HG03432 (cell line): ENCODE data around the gene MLLT3.

Experiments used
- ATAC-seq: cut with Tn5 transposase; IDR thresholded peaks from one replicate; pipeline ENCODE4 v1.9.1; 2021; ENCODE audit warnings: mild to moderate bottlenecking, moderate library complexity; ENCODE audit not compliant: unreplicated experiment

Gene MLLT3

GRCh38 chr9:20480249-20480648 is 142.1 kb downstream of the MLLT3 start:
- peak; percentile 29 for ATAC-seq

- ATAC-seq = peak; percentile 84
Measured at GRCh38 chr9:20479419-20480155, 142.7 kb downstream of the MLLT3 start.

- ATAC-seq = no peak
Measured at GRCh38 chr9:20478786-20479185, 143.5 kb downstream of the MLLT3 start.

DNA sequence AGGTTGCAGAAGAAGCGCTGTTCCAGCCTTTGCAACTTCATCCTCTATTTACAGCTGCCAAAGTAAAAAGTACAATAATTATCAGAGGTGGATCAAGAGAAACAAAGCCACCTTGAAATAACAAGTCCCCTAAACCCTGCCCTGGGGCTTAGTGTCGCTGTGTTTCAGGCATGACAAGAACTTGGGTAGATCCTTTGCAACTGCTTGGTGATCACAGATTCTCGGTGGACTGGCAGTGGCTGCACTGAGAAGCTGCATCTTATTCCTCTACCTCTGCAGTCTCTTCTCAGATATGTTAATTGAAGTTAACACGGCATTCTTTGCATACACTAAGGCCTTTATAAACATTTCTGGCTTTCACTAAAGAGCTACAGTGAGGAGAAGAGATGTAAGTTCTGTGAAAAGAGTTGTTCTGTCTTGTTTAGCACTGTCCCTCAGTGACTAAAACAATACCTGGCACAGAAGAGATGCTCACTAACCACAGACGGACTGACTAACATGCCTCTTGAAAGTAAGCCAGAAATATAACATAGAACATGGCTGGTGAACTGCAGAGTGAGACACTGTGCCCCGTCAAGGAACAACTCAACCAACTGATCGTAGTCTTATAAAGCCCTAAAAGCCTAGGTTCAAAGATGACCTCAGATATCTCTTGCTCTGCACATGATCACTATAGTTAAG is 144.2 kb downstream of the MLLT3 start:
- peak; percentile 49 for ATAC-seq

GRCh38 chr9:20476912-20477521 is 145.3 kb downstream of the MLLT3 start:
- no peak for ATAC-seq

DNA sequence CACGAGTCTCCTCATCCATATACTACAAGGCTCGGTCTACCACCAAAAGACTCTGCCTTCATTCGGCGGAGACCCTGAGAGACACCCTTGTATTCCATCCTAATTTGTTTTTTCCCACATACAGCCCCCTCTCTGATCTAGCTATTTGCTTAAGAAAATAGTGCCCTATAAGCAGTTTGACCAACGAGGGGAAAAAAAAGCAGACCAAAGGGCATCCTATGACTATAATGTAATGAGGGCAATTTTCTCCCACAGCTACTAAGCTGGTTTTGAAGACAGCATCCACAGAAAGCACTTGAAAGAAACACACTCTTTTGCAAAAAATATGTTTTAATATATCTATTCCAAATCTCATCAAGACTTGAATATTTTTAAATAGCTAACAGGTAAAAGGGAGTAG is 147.8 kb downstream of the MLLT3 start:
- no peak for ATAC-seq

DNA sequence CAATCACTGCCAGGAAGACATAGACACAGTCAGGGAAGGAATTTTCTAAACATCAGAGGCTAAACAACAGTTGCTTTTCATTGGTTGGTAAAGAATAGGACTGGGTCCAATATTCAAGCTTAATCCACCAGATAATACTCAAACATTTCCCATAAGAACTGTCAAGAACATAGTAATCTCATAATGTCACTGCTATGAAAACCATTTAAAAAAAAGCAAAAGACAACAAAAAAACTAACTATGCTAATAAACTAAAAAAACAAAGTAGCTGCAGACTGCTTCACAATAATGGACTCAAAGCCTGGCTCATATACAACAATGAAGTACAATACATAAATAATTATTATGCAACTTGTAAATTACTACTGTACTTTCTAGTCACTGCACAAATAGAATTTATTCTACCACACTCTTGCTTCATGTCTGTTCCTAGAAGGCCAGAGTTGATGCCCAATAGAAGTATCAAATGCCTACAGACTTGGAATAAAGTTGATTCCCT is 148.7 kb downstream of the MLLT3 start:
- no peak for ATAC-seq

- ATAC-seq = no peak
Measured at GRCh38 chr9:20472342-20473045, 149.8 kb downstream of the MLLT3 start.

DNA sequence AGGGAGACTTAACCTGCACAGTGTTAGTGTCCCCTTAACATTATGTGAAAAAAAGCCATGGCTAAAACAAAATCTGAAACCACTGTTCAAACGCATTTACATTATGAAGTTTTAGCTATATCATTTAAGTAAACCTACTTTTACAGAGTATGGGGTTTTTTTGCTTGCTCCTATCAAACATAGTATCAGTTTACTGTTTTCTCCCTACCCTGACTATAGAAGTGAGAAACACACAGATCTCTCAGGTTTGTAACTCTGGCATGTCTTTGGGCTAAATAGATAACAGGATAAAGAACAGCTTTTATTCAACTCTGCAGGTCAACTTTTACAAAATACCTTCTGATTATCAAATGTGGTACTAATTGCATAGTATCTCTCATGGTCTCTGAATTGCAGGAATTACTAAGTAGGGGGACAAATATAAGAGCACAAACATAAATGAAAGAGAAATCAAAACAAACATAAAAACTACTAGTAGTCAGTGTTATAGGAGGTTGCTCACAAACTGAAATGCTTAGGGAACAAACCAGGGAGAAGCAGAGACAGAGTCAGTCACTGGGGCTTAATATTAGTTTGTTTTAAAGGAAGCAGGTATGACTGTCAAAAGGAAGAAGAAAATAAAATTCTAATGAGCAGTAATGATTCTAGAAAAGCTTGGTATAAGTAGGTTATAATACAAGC is 155.8 kb downstream of the MLLT3 start:
- no peak for ATAC-seq

- no peak for ATAC-seq
Measured at GRCh38 chr9:20464242-20464641, 158.1 kb downstream of the MLLT3 start.

- no peak for ATAC-seq
Measured at GRCh38 chr9:20463823-20464222, 158.5 kb downstream of the MLLT3 start.

DNA sequence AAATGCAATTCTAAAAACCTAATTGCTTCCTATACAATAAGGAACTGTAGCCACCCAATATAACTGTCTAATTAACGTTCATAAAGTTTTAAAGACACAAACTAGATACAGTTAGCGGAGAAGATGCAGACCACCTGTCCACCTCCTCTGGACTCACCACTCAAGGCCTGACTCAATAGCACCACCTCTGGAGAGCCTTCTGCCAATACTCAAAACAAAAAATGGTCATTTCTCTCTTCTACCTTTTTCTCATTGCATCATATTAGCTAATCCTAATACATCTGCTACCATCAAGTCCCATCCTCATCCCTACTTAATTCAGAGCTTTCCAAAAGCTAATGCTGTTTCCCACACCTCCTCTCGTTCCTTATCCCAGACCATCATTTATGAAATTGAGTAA is 159.9 kb downstream of the MLLT3 start:
- ATAC-seq = no peak

DNA sequence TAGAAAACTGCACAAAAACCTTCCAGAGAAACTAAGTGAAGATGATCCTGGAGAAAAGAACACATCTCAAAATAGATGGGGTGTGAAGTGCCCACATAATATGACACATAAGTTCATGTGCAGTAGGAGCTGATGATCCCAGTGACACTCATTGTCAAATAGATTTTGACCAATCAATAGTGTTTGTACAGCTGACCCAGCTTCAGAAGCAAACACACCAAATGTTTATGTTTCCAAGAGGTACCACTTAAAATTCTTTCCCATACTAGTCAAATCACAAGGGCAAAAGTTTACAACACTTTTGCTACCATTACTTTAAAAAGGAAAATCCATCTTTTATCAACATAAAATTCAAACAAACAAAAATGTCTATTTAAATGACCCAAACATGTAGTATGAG is 175.0 kb downstream of the MLLT3 start:
- no peak for ATAC-seq

DNA sequence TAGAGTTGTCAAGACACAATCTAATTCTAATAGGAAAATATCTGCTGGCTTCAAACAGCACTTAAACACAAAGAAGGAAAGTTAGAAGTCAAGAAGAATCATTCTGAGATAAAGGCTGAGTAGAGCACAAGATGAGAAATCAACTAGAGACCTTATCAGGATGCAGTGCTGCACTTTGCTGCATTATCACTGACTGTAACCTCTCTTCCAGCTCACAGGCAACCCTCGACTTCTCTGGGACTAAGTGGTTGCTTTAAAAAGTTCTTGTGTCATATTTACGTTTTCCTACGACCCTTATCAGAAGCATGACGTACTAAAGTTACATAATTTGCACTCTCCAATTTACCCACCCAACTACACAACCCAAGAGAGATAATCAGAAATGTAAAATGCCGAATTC is 176.1 kb downstream of the MLLT3 start:
- no peak for ATAC-seq

DNA sequence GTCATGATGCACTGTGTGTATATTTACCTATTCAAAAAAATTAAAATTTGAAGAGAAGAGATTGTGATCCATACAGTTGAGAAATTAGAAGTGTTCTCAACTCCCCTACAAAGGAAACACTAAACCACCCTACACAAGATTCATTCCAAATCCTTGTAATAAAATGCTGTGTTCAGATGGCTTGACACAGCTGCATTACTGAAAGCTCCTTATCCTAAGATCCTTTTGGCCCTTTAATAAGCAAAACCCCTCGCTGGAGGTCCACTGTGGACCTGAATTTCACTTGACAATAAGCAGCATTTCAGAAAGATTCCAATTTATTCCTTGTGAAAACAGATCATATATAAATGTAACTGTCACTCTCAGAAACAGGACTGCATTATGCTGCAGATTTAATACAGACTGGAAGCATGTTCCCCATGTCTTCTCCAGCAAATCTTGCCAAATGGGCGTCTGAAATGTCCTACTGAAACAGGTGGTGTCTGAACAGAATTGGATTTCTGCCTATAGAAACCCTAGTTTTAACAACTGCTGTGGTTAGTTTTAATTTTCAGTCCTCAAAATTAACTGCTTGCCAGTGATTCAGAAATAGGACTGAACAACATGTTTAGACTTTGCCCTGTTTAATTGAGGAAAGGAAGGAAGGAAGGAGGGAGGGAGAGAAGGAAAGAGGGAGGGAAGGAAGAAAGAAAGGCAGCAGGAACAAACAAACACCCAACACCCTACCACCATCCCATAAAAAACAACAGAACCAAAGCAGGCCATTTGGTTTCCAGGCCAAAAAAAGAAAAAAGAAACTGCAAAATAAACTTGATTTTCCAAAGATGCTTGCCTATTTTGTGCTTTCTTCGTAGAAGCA is 179.6 kb downstream of the MLLT3 start:
- no peak for ATAC-seq

DNA sequence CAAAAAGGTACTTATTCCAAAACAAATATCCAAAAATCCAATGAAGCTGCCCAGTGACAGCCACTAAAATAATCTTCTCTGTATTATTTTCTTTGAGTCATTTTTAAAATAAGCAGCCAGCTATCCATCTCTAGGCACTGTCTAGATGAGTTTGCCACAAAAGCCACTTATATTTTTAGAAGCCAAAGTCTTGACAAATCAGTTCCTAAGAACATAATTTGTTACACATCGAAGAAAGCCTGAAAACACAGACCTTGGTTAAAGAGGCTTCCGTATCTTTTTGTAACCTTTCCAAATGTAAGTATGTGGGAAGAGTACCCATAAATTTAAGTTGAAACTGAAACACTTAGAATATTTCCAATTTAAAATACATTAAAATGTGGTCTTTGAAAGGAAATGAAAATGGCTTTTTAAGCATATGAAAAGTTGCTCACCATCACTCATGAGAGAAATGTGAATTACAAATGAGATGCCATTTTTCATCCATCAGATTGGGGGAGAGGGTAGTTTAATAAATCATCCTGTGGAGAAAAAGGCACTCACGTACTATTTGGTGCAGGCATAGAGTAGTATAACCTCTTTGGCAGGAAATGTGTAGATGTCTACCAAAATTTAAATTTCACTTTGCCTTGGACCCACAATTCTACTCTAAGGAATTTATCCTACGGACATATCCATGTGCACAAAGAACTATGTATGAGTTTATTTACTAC is 180.4 kb downstream of the MLLT3 start:
- no peak for ATAC-seq

- no peak for ATAC-seq
Measured at GRCh38 chr9:20441166-20441565, 181.1 kb downstream of the MLLT3 start.

DNA sequence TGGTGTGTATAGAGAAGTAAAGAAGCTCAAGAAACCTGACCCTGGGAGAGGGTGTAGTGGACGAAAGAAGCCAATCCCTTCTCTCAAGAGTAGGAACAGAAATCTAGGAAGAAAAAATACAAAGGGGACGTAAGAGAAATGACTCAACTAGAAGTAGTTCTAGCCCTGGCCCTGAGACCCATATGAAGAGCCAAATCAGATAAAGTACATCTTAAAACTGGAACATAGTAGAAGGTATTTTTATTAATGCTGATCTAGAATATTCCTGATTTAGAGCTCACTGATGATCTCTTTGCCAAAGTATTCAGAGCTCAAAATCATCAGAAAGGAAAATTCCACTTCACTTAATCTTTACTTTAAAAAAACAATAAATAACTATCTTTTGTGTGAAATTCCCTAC is 184.8 kb downstream of the MLLT3 start:
- ATAC-seq = no peak

- no peak for ATAC-seq
Measured at GRCh38 chr9:20436476-20437195, 185.7 kb downstream of the MLLT3 start.
